ENCODE results near the gene PNLIPRP1.

Gene PNLIPRP1

GRCh38 chr10:116598329-116598728 lies 7.6 kb downstream of the PNLIPRP1 start:
- in situ Hi-C loops (cut with MboI; ENCODE audit: low sequenced_read_pairs): no loop called here

GRCh38 chr10:116599991-116600390 lies 9.2 kb downstream of the PNLIPRP1 start:
- in situ Hi-C loops (cut with MboI; ENCODE audit: low sequenced_read_pairs): no loop called here

DNA sequence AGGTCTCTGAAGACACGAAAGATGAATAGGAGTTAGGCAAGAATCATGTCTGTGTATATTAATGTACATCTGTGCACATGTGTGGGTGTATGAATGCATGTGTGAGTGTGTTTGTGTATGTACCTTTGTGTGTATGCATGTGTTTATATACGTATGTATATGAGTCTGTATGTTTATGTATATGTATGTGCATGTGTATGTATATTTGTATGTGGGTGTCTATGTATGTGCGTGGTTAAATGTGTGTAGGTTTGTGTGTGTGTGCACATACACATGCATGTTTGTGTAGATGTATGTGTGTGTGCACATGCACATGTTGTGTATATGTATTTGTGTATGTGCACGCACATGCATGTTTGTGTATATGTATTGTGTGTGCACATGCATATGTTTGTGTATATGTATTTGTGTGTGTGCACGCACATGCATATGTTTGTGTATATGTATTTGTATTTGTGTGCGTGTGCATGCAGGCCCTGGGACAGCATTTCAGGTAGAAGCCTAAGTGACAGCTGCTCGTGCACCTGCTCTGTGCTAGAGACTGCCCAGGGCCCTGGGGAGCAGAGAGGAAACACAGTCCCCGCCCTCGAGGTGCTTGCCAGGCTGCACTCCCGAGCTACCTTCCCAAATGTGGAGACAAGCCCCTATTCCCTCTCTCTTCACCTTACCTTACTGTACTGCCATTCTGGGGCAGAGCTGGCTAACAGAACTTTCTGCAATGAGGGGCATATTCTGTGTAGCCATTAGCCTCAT lies 12.1 kb downstream of the PNLIPRP1 start:
- in situ Hi-C loops (cut with MboI; ENCODE audit: low sequenced_read_pairs): no loop called here

DNA sequence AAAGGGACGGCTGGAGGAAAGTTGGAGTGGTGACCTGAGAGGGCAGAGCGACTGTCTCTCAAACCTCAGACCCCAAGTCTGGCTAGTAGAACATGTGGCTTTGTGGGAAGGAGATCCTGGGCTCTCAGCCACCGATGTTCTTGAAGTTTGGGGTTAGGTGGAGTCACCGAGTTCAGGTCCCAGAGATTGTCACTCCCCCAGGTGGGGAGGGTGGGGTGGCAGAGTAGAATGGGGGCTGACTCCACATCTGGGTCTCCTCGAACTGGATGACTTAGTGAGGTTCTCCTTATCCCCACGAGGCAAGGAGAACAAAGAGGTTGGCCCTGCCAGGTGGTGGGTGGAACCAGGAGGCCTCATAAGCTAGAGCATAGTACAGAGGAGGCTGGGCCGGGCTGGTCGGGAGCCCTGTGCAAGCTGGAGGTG lies 15.3 kb downstream of the PNLIPRP1 start:
- in situ Hi-C loops (cut with MboI; ENCODE audit: low sequenced_read_pairs): no loop called here

- in situ Hi-C loops (cut with MboI; ENCODE audit: low sequenced_read_pairs): no loop called here
These were observed 16.6 kb downstream of the PNLIPRP1 start for GRCh38 chr10:116607336-116607735.

DNA sequence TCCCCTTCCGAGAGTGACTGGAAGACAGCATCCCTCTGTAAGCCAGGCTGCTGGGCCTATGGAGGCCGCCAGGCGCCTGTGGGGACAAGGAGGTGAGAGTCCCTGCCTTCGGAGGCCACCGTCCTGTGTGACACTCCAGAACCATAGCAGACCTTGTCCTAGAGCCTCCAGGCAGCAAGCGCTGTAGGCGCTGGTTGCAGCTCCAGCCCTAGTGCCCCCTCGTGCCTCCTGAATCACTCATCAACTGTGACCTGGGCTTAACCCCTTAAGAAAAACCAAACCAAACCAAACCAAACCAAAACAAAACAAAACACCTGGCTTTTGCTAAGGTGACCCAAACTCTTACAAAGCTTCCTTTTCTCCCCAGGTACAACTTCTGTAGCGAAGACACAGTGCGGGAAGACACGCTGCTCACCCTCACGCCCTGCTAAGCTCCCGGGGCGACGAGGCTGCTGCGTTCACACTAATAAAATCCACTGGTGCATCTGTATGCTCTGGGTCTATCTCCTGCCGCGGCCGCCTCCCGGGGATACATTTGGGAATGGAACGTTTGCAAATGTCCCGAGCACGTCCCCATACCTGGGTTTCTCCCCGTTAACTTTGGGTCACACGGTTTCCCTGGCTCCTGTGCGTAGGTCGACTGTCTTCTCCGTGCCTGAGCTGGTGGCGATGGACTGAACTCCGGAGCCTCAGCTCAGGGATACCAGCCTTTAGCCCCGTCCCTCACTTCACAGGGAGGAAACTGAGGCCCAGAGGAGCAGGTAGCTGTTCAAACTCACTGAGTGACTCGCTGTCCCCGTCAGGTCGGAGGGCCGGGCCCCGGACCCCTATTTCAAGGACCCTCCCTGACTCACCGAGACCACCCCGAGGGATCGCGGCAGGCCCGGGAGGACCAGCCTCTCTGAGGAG lies 18.2 kb downstream of the PNLIPRP1 start:
- in situ Hi-C loops (cut with MboI; ENCODE audit: low sequenced_read_pairs): no loop called here

DNA sequence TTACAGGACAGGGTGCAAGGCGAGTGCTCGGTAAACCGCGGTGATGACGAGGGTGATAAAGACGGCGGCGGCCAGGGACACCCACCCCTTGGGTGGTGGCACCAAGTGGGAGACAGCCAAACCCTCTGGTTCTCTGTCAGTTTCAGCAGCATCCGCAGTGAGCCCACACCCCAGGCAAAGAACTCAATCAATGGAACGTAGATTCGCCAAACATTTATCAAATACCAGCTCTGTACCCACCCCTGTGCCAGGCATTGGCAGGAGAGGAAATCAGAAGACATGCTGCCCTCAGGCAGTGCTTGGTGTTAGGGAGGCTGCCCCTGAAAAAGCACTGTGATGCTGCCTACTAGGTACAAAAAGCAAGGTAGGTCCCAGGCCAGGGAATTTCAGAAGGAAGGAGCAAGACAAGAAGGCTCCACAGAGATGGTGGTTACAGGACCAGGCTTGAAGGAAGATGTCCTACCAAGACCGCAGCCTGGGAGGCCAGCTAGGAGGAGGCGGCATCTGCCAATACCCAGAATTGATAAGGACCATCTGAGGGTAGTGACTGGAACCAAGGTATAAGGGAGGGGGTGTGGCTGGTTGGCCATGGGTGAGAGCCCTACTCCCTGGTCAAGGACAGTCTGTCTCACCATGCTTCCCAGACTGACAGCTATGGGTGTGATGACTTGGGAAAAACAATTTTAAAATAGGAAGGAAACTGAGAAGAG lies 19.8 kb downstream of the PNLIPRP1 start:
- in situ Hi-C loops (cut with MboI; ENCODE audit: low sequenced_read_pairs): no loop called here

DNA sequence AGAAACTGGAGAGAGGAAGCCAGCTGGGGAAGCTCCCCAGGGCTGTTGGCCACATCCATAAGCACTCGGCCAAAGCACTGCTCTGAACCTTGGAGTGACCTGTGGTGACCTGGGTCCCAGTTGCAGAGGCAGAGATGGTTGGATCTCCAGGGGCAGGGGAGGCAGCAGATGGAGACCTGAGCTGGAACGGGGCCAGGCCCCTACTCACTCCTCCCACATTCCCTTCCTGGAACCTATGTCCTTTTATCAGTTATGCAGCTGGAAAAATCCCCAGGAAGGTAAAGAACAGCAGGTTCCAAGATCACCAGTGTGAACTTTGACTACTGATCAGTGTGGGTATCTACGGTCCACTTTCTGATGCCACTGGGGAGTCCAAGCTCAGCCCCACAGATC lies 20.4 kb downstream of the PNLIPRP1 start:
- in situ Hi-C loops (cut with MboI; ENCODE audit: low sequenced_read_pairs): no loop called here

DNA sequence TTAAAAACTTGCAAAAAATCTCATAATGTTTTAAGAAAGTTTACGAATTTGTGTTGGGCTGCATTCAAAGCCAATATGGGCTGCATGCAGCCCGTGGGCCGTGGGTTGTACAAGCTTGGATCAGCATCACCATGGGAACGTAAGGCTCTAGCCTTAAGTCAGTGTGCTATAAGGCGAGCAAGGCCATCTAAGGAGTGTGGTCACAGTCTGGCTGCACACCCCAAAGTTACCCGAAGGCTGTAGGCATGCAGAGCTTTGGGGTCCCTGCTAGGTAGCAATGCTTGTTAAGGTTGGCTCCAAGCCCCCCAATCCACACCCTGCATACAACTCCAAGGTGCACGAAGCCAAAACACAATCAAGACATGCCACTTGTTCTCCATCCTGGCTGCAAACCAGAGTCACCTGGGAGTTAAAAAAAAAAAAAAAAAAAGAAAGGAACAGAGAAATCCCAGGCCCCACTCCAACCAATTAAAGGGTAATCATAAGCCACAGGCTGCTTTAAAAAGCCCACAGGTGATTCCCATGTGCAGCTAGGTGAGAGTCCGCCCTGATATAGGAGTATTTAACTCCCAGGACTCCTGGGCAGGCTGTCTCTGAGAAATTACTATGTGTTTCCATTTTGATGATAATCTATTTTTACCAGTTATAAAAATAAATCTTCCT lies 21.5 kb downstream of the PNLIPRP1 start:
- in situ Hi-C loops (cut with MboI; ENCODE audit: low sequenced_read_pairs): no loop called here

GRCh38 chr10:116613471-116613870 lies 22.7 kb downstream of the PNLIPRP1 start:
- in situ Hi-C loops (cut with MboI; ENCODE audit: low sequenced_read_pairs): no loop called here

- in situ Hi-C loops (cut with MboI; ENCODE audit: low sequenced_read_pairs): no loop called here
These were observed 24.0 kb downstream of the PNLIPRP1 start for GRCh38 chr10:116614796-116615195.

DNA sequence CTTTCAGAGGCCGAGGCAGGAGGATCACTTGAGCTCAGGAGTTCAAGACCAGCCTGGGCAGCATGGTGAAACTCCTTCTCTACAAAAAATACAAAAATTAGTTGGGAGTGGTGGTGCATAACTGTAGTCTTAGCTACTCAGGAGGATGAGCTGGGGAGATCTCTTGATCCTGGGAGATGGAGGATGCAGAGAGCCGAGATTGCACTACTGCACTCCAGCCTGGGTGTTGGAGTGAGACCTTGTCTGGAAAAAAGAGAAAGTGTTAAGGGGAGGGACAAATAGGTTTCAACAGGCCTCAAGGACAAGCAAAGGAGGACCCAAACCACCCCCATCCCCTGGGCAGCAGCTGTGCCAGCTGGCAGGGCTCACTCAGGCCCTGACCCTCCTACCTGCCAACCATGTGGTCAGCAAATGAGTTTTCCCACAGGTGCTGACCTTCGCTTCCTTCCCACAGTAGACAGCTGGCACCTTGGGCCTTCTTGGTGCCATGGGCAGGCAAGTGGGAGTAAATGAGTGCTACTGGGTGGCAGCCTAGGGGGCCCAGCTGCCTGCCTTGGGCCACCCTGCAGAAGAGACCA lies 24.5 kb downstream of the PNLIPRP1 start:
- in situ Hi-C loops (cut with MboI; ENCODE audit: low sequenced_read_pairs): no loop called here

- in situ Hi-C loops (cut with MboI; ENCODE audit: low sequenced_read_pairs): no loop called here
These were observed 30.0 kb downstream of the PNLIPRP1 start, which contains the start of gene PNLIPRP2 for GRCh38 chr10:116620423-116621400. TSS of gene PNLIPRP2 (plus strand) at chr10:116620953.

- in situ Hi-C loops (cut with MboI; ENCODE audit: low sequenced_read_pairs): no loop called here
These were observed 30.7 kb downstream of the PNLIPRP1 start for GRCh38 chr10:116621476-116621875.

- in situ Hi-C loops (cut with MboI; ENCODE audit: low sequenced_read_pairs): no loop called here
These were observed 31.3 kb downstream of the PNLIPRP1 start for GRCh38 chr10:116621934-116622655.

DNA sequence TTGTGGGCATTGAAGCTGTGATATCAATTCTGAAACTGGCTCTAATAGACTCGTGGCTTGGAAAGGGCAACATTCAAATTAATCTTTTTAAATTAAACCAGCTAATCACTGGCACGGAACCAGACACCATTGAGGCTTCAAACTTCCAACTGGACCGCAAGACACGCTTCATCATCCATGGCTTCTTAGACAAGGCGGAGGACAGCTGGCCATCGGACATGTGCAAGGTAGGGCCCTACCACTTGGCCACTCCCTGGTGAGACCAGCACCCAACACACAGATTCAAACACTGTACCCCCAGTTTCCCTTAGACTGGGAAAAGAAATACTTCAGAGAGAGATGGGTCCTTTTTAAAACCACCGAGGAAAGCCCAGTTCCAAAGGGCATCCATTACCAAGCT lies 35.1 kb downstream of the PNLIPRP1 start:
- in situ Hi-C loops (cut with MboI; ENCODE audit: low sequenced_read_pairs): no loop called here

GRCh38 chr10:116626815-116627214 lies 36.1 kb downstream of the PNLIPRP1 start:
- in situ Hi-C loops (cut with MboI; ENCODE audit: low sequenced_read_pairs): no loop called here

GRCh38 chr10:116627386-116627933 lies 36.7 kb downstream of the PNLIPRP1 start:
- in situ Hi-C loops (cut with MboI; ENCODE audit: low sequenced_read_pairs): no loop called here

Data from HL-60/S4 (cell line).